ENCODE results near the gene KRTAP4-8.
"Not testable (repeated sequence)": the region's sequence is repeated elsewhere in the genome, so short reads cannot be mapped to it uniquely, and the experiment has no call there.

KRTAP4-8 gene

DNA sequence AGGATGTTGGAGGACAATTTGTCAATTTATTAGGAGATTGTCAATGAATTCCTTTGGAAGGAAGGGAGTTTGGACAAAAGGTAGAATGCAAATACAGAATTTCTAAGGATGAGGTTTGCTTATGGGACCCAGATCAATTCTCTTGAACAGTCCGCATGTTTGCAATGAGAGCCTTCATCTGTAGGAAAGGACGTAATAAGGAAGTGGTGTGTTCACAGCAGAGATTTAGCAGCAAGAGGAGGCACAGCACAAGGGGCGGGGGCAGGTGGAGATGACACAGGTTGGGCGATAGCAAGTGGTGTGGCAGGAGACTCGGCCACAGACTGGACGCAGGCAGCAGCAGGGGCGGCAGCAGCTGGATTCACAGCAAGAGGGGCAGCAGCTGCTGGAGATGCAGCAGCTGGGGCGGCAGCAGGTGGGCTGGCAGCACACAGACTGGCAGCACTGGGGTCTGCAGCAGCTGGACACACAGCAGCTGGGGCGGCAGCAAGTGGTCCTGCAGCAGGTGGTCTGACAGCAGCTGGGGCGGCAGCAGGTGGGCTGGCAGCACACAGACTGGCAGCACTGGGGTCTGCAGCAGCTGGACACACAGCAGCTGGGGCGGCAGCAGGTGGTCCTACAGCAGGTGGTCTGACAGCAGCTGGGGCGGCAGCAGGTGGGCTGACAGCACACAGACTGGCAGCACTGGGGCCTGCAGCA lies 25.5 kb upstream of the KRTAP4-8 start:
- not testable (repeated sequence) for H3K27me3 ChIP-seq (ENCODE audit: control insufficient read depth, insufficient read depth, low read length); H3K4me1 ChIP-seq (ENCODE audit: control insufficient read depth, insufficient read depth, low read length); H3K27ac ChIP-seq (ENCODE audit: low read depth, low read length); H3K4me3 ChIP-seq (ENCODE audit: low read length); H3K9ac ChIP-seq (ENCODE audit: low read length); H3K36me3 ChIP-seq (ENCODE audit: control insufficient read depth, insufficient read depth, low read length)

DNA sequence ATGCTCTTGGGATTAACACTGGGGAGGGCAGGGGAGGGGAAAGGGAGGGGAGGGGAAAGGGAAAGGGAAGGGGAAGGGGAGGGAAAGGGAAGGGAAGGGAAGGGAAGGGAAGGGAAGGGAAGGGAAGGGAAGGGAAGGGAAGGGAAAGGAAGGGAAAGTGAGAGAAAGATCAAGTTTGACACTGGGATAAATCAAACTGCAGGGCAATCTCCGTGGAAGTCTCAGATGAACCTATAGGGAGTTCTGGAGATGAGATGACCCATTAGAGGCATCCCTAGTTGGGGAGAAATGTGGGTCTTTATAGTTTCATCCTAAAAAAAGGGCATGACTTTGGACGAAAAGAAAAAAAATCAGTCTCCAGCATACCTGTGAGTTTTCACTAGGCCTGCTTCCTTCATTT lies 23.8 kb upstream of the KRTAP4-8 start:
- no peaks in the 10 kb centered on the region for H3K4me1 ChIP-seq (ENCODE audit: control insufficient read depth, insufficient read depth, low read length)
- H3K27me3 ChIP-seq (ENCODE audit: control insufficient read depth, insufficient read depth, low read length), result no peaks in the 10 kb centered on the region
- no peak overlapping the region for H3K4me3 ChIP-seq (ENCODE audit: low read length)
- H3K27ac ChIP-seq (ENCODE audit: low read depth, low read length), result no peak overlapping the region
- H3K36me3 ChIP-seq (ENCODE audit: control insufficient read depth, insufficient read depth, low read length), result no peaks in the 10 kb centered on the region
- H3K9ac ChIP-seq (ENCODE audit: low read length), result no peak overlapping the region

GRCh38 chr17:41119696-41120690 lies 22.1 kb upstream of the KRTAP4-8 start:
- H3K27ac ChIP-seq (ENCODE audit: low read depth, low read length); H3K9ac ChIP-seq (ENCODE audit: low read length); H3K27me3 ChIP-seq (ENCODE audit: control insufficient read depth, insufficient read depth, low read length); H3K4me3 ChIP-seq (ENCODE audit: low read length); H3K4me1 ChIP-seq (ENCODE audit: control insufficient read depth, insufficient read depth, low read length); H3K36me3 ChIP-seq (ENCODE audit: control insufficient read depth, insufficient read depth, low read length): not testable (repeated sequence)

DNA sequence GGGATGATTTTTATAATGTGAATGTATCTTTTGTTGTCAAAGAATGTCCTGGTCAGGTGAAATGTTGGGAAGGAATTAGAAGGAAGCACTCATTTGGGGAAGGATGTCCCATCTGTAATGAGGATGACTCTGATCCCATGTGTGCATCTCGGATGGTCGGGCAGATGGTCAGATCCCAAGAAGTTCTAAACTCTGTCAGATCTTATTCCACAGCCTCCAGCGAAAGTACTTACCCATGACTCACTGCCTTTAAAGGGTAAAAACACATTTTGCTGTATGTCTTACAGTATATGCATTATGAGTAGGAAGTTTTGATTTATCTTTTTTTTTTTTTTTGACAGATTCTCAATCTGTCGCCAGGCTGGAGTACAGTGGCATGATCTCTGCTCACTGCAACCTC lies 20.8 kb upstream of the KRTAP4-8 start:
- H3K36me3 ChIP-seq (ENCODE audit: control insufficient read depth, insufficient read depth, low read length), result no peaks in the 10 kb centered on the region
- H3K4me1 ChIP-seq (ENCODE audit: control insufficient read depth, insufficient read depth, low read length), result no peaks in the 10 kb centered on the region
- H3K27ac ChIP-seq (ENCODE audit: low read depth, low read length), result no peak overlapping the region
- H3K27me3 ChIP-seq (ENCODE audit: control insufficient read depth, insufficient read depth, low read length), result no peaks in the 10 kb centered on the region
- H3K9ac ChIP-seq (ENCODE audit: low read length), result no peak overlapping the region
- no peak overlapping the region for H3K4me3 ChIP-seq (ENCODE audit: low read length)

GRCh38 chr17:41117846-41118386 lies 20.0 kb upstream of the KRTAP4-8 start, which contains the start of gene KRTAP4-11:
Gene KRTAP4-11, minus strand, starts transcription at chr17:41118373. Its CDS starts 58 bp downstream, at chr17:41118315.
- not testable (repeated sequence) for H3K4me1 ChIP-seq (ENCODE audit: control insufficient read depth, insufficient read depth, low read length); H3K4me3 ChIP-seq (ENCODE audit: low read length); H3K27me3 ChIP-seq (ENCODE audit: control insufficient read depth, insufficient read depth, low read length); H3K36me3 ChIP-seq (ENCODE audit: control insufficient read depth, insufficient read depth, low read length); H3K27ac ChIP-seq (ENCODE audit: low read depth, low read length); H3K9ac ChIP-seq (ENCODE audit: low read length)

GRCh38 chr17:41116297-41116696 lies 18.4 kb upstream of the KRTAP4-8 start:
- no peaks in the 10 kb centered on the region for H3K4me1 ChIP-seq (ENCODE audit: control insufficient read depth, insufficient read depth, low read length)
- H3K27ac ChIP-seq (ENCODE audit: low read depth, low read length), result no peak overlapping the region
- no peaks in the 10 kb centered on the region for H3K36me3 ChIP-seq (ENCODE audit: control insufficient read depth, insufficient read depth, low read length)
- no peak overlapping the region for H3K4me3 ChIP-seq (ENCODE audit: low read length)
- no peak overlapping the region for H3K9ac ChIP-seq (ENCODE audit: low read length)
- no peaks in the 10 kb centered on the region for H3K27me3 ChIP-seq (ENCODE audit: control insufficient read depth, insufficient read depth, low read length)

- H3K27me3 ChIP-seq (ENCODE audit: control insufficient read depth, insufficient read depth, low read length), result peaks cover 2% of the 10 kb centered on the region
- no peaks in the 10 kb centered on the region for H3K4me1 ChIP-seq (ENCODE audit: control insufficient read depth, insufficient read depth, low read length)
Observed at GRCh38 chr17:41111151-41111885, 13.4 kb upstream of the KRTAP4-8 start.

GRCh38 chr17:41108728-41109386 lies 10.9 kb upstream of the KRTAP4-8 start:
- H3K27ac ChIP-seq (ENCODE audit: low read depth, low read length); H3K27me3 ChIP-seq (ENCODE audit: control insufficient read depth, insufficient read depth, low read length): not testable (repeated sequence)

More at GRCh38 chr17:41111151-41111885, 13.4 kb upstream of the KRTAP4-8 start:
- no peak overlapping the region for H3K27ac ChIP-seq (ENCODE audit: low read depth, low read length)
- no peak overlapping the region for H3K9ac ChIP-seq (ENCODE audit: low read length)
- H3K4me3 ChIP-seq (ENCODE audit: low read length), result no peak overlapping the region
- H3K36me3 ChIP-seq (ENCODE audit: control insufficient read depth, insufficient read depth, low read length), result no peaks in the 10 kb centered on the region

DNA sequence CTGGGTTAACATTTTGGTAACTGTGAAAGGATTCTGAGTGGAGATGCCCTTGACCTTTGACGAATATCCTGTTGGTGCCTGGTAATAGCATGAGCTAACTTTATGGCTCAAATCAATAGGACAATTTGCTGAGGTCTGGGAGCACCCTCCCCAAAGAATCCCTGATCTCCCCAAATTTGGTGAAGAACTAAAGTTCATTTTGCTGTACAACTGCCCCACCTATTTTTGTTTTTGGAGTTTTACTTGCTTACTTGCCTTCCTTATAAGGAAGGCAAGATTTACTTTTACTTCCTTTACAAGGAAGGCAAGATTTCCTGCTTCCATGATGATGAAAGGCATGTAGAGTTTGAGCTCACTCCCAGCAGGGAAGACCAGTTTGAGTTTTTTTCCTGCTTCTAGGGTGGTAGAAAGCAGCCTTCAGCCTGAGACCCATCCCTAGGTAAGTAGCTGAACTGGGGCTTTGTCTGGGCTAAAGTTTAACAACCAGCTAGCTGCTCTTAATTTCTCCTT lies 10.1 kb upstream of the KRTAP4-8 start:
- Histone ChIP-seq H3K27ac (ENCODE audit: low read depth, low read length) (no peak overlapping the region), H3K9ac (ENCODE audit: low read length) (no peak overlapping the region), H3K4me1 (ENCODE audit: control insufficient read depth, insufficient read depth, low read length) (no peaks in the 10 kb centered on the region)

More at GRCh38 chr17:41108728-41109386, 10.9 kb upstream of the KRTAP4-8 start:
- not testable (repeated sequence) for H3K9ac ChIP-seq (ENCODE audit: low read length); H3K4me3 ChIP-seq (ENCODE audit: low read length); H3K36me3 ChIP-seq (ENCODE audit: control insufficient read depth, insufficient read depth, low read length); H3K4me1 ChIP-seq (ENCODE audit: control insufficient read depth, insufficient read depth, low read length)

DNA sequence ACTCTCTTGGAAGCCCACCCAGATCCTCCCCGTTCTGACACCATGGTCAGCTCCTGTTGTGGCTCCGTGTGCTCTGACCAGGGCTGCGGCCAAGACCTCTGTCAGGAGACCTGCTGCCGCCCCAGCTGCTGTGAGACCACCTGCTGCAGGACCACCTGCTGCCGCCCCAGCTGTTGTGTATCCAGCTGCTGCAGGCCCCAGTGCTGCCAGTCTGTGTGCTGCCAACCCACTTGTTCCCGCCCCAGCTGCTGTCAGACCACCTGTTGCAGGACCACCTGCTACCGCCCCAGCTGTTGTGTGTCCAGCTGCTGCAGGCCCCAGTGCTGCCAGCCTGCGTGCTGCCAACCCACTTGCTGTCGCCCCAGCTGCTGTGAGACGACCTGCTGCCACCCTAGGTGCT lies 7.4 kb upstream of the KRTAP4-8 start, which contains the start of gene KRTAP4-9:
Gene KRTAP4-9 (plus strand): TSS at position 43 of the 400 bp plus-strand sequence. CDS start 0 bp downstream, at position 43.
- H3K4me1 ChIP-seq (ENCODE audit: control insufficient read depth, insufficient read depth, low read length); H3K36me3 ChIP-seq (ENCODE audit: control insufficient read depth, insufficient read depth, low read length); H3K27me3 ChIP-seq (ENCODE audit: control insufficient read depth, insufficient read depth, low read length); H3K9ac ChIP-seq (ENCODE audit: low read length); H3K4me3 ChIP-seq (ENCODE audit: low read length); H3K27ac ChIP-seq (ENCODE audit: low read depth, low read length): not testable (repeated sequence)

More for the DNA sequence above, 10.1 kb upstream of the KRTAP4-8 start:
- no peaks in the 10 kb centered on the region for H3K36me3 ChIP-seq (ENCODE audit: control insufficient read depth, insufficient read depth, low read length)
- H3K27me3 ChIP-seq (ENCODE audit: control insufficient read depth, insufficient read depth, low read length), result peaks cover 2% of the 10 kb centered on the region
- H3K4me3 ChIP-seq (ENCODE audit: low read length), result no peak overlapping the region

GRCh38 chr17:41104386-41105038 lies 6.6 kb upstream of the KRTAP4-8 start:
- H3K4me3 ChIP-seq (ENCODE audit: low read length); H3K27me3 ChIP-seq (ENCODE audit: control insufficient read depth, insufficient read depth, low read length); H3K9ac ChIP-seq (ENCODE audit: low read length); H3K36me3 ChIP-seq (ENCODE audit: control insufficient read depth, insufficient read depth, low read length); H3K4me1 ChIP-seq (ENCODE audit: control insufficient read depth, insufficient read depth, low read length); H3K27ac ChIP-seq (ENCODE audit: low read depth, low read length): not testable (repeated sequence)
